ENCODE measurements around the gene PSMC4.
A peak's percentile ranks its signal among the peaks of the same experiment; 100 is the strongest.

PSMC4 gene

DNA sequence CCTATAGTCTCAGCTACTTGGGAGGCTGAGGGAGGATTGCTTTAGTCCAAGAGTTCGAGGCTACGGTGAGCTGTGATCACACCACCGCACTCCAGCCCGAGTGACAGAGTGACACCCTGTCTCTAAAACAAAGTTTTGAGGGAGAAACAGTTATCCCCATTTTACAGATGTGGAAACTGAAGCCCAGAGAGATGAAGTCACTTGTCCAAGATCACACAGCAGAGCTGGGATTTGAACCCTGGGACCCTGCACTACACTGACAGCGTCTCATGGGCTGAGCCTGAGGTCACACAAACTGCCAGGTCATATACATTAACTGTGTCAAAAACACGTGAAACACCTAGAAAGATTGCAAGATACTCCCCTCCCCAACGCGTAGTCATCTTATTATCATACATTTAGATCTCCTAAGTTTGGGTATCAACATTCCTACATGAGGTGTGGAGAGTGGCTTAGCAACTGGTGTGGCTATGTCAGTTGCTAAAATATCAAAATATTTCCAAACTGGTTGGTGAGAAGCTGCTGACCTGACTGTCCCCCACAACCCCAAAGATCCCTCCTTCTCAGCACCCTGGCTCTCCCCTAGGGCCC, 44.7 kb upstream of the PSMC4 start:
- no peaks in the 10 kb centered on the region for H3K4me1 ChIP-seq (ENCODE audit: control insufficient read depth in 1 of 2, insufficient read depth in 2 of 2, low read length in 2 of 2)
- H2AFZ ChIP-seq (ENCODE audit: insufficient read depth, low read length, poor library complexity), result no peak overlapping the region

DNA sequence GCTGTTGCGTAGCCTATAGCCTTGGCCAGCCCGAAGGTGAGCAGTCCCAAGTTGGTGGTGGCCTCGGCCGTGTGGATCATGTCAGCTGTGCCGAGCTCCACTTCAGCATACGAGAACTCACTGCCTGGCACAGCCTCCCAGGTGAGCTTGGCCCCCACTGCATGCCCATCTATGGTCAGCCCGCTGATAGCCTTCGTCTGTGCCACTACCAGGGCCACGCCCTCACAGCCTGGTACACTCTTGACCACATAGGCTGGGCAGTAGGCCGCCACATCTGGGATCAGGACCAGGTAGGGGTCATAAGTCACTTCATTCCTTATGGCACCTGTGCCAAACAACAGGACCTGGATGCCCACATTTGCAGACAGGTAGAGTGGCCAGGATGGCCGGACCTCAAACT, 43.9 kb upstream of the PSMC4 start:
- Histone ChIP-seq H3K27me3 (ENCODE audit: insufficient read depth, low read length) (no peaks in the 10 kb centered on the region), H4K12ac (ENCODE audit: low read depth, low read length) (no peak overlapping the region), H3K4me3 (ENCODE audit: low read depth, low read length) (no peak overlapping the region), H2AK5ac (ENCODE audit: low read length) (no peak overlapping the region), H3K36me3 (ENCODE audit: control insufficient read depth in 1 of 2, insufficient read depth in 2 of 2, low read length in 2 of 2) (no peaks in the 10 kb centered on the region), H2BK12ac (ENCODE audit: low read length) (no peak overlapping the region), H2BK5ac (ENCODE audit: low read depth, low read length, poor library complexity) (no peak overlapping the region), H3K4me1 (ENCODE audit: control insufficient read depth in 1 of 2, insufficient read depth in 2 of 2, low read length in 2 of 2) (no peaks in the 10 kb centered on the region), H3K79me2 (ENCODE audit: control insufficient read depth, insufficient read depth, low read length, poor library complexity) (no peaks in the 10 kb centered on the region), H3K14ac (ENCODE audit: low read length) (no peak overlapping the region), H3K4ac (ENCODE audit: low read depth, low read length) (no peak overlapping the region), H3K27ac (ENCODE audit: low read depth, low read length) (no peak overlapping the region), H3K23ac (ENCODE audit: low read length) (no peak overlapping the region), H4K8ac (ENCODE audit: low read depth, low read length) (no peak overlapping the region), H2AFZ (ENCODE audit: insufficient read depth, low read length, poor library complexity) (no peak overlapping the region), H3K9ac (ENCODE audit: low read length) (no peak overlapping the region), H3K18ac (ENCODE audit: low read length) (no peak overlapping the region), H4K91ac (ENCODE audit: low read depth, low read length) (no peak overlapping the region), H3K4me2 (ENCODE audit: low read length) (no peak overlapping the region), H3K79me1 (ENCODE audit: low read length) (no peaks in the 10 kb centered on the region), H2BK120ac (ENCODE audit: insufficient read depth, low read length, poor library complexity) (no peak overlapping the region), H3K9me3 (ENCODE audit: insufficient read depth, low read depth, low read length) (no peaks in the 10 kb centered on the region)
- DNase-seq, result no peak
- no CpG with 5 or more reads among the region's 11 CpGs for WGBS (ENCODE audit: extremely low coverage, insufficient coverage, insufficient read length)

More for the DNA sequence above, 44.7 kb upstream of the PSMC4 start:
- Histone ChIP-seq H3K4me2 (ENCODE audit: low read length) (no peak overlapping the region), H3K4me3 (ENCODE audit: low read depth, low read length) (no peak overlapping the region), H3K79me1 (ENCODE audit: low read length) (no peaks in the 10 kb centered on the region), H2BK120ac (ENCODE audit: insufficient read depth, low read length, poor library complexity) (no peak overlapping the region), H2AK5ac (ENCODE audit: low read length) (no peak overlapping the region), H3K27me3 (ENCODE audit: insufficient read depth, low read length) (no peaks in the 10 kb centered on the region), H3K27ac (ENCODE audit: low read depth, low read length) (no peak overlapping the region), H3K79me2 (ENCODE audit: control insufficient read depth, insufficient read depth, low read length, poor library complexity) (no peaks in the 10 kb centered on the region), H2BK12ac (ENCODE audit: low read length) (no peak overlapping the region), H3K9me3 (ENCODE audit: insufficient read depth, low read depth, low read length) (no peaks in the 10 kb centered on the region), H3K4ac (ENCODE audit: low read depth, low read length) (no peak overlapping the region), H4K8ac (ENCODE audit: low read depth, low read length) (no peak overlapping the region), H3K36me3 (ENCODE audit: control insufficient read depth in 1 of 2, insufficient read depth in 2 of 2, low read length in 2 of 2) (no peaks in the 10 kb centered on the region), H3K23ac (ENCODE audit: low read length) (no peak overlapping the region), H3K18ac (ENCODE audit: low read length) (no peak overlapping the region), H2BK5ac (ENCODE audit: low read depth, low read length, poor library complexity) (no peak overlapping the region), H4K91ac (ENCODE audit: low read depth, low read length) (no peak overlapping the region), H3K9ac (ENCODE audit: low read length) (no peak overlapping the region), H4K12ac (ENCODE audit: low read depth, low read length) (no peak overlapping the region), H3K14ac (ENCODE audit: low read length) (no peak overlapping the region)
- no CpG with 5 or more reads among the region's 8 CpGs for WGBS (ENCODE audit: extremely low coverage, insufficient coverage, insufficient read length)
- DNase-seq, result peak; percentile 49 to 86

DNA sequence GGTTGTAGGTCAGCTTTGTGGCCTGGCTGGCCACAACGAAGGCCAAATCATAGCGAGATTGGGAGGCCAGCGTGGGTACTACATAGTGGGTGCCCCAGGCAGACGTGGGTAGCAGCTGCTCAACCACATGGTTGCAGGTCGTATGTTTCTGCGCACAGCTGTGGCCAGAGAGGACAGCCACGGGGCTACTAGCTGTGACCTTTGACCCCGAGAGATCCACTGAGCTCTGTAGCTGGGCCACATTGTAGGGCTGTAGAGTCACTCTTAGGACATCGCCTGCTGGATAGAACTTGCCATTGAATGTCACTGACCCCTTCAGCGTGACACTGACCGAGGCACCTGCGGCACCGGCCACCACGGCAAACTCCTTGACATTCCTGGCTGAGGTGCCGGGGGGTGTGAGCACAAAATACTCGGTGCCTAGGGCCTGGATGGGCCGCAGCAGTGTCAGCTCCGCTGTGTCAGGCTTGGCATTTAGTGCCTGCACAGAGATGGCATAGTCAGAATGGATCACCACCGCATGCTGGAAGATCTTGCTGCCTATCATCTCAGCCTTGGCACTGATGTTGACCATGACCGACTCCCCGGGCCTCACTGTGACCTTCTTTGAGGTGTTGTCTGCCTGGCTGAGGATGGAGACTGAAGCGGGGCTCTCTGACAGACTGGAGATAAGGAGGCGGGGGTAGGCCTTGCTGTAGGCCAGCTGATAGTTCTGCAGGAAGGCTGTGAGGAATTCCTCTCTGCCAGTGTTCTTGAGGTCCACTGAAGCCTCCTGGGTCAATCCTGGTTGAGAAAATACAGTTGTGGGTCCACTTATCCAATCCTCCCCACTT, 43.2 kb upstream of the PSMC4 start:
- Histone ChIP-seq H2BK5ac (ENCODE audit: low read depth, low read length, poor library complexity) (no peak overlapping the region), H3K4me1 (ENCODE audit: control insufficient read depth in 1 of 2, insufficient read depth in 2 of 2, low read length in 2 of 2) (no peaks in the 10 kb centered on the region), H2AFZ (ENCODE audit: insufficient read depth, low read length, poor library complexity) (no peak overlapping the region), H3K79me2 (ENCODE audit: control insufficient read depth, insufficient read depth, low read length, poor library complexity) (no peaks in the 10 kb centered on the region), H4K12ac (ENCODE audit: low read depth, low read length) (no peak overlapping the region), H3K4me2 (ENCODE audit: low read length) (no peak overlapping the region), H3K9me3 (ENCODE audit: insufficient read depth, low read depth, low read length) (no peaks in the 10 kb centered on the region), H3K36me3 (ENCODE audit: control insufficient read depth in 1 of 2, insufficient read depth in 2 of 2, low read length in 2 of 2) (no peaks in the 10 kb centered on the region), H3K23ac (ENCODE audit: low read length) (no peak overlapping the region), H4K91ac (ENCODE audit: low read depth, low read length) (no peak overlapping the region), H3K79me1 (ENCODE audit: low read length) (no peaks in the 10 kb centered on the region), H2BK12ac (ENCODE audit: low read length) (no peak overlapping the region), H3K27me3 (ENCODE audit: insufficient read depth, low read length) (no peaks in the 10 kb centered on the region), H2BK120ac (ENCODE audit: insufficient read depth, low read length, poor library complexity) (no peak overlapping the region), H3K14ac (ENCODE audit: low read length) (no peak overlapping the region), H3K4ac (ENCODE audit: low read depth, low read length) (no peak overlapping the region), H3K9ac (ENCODE audit: low read length) (no peak overlapping the region), H4K8ac (ENCODE audit: low read depth, low read length) (no peak overlapping the region), H3K18ac (ENCODE audit: low read length) (no peak overlapping the region), H3K27ac (ENCODE audit: low read depth, low read length) (no peak overlapping the region), H3K4me3 (ENCODE audit: low read depth, low read length) (no peak overlapping the region), H2AK5ac (ENCODE audit: low read length) (no peak overlapping the region)
- no CpG with 5 or more reads among the region's 23 CpGs for WGBS (ENCODE audit: extremely low coverage, insufficient coverage, insufficient read length)
- DNase-seq, result no peak

DNA sequence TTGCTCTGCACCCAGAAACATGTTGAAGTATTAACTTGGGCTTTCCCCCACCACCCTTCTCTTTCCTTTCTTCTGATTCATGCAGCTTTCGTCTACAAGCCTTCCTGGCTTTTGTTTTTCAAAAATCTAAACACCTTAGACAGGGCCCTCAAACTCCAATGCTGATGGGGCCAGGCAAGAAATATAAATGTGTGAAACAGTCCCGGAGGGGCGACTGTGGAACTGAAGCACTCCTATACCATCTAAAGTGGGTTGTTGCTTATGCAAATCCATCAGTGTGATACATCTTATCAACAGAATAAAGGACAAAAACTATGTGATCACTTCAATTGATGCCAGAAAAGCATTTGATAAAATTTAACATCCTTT, 42.6 kb upstream of the PSMC4 start:
- H2BK12ac ChIP-seq (ENCODE audit: low read length), result no peak overlapping the region
- no peaks in the 10 kb centered on the region for H3K9me3 ChIP-seq (ENCODE audit: insufficient read depth, low read depth, low read length)
- no peak for DNase-seq
- no peak overlapping the region for H3K23ac ChIP-seq (ENCODE audit: low read length)
- H3K4ac ChIP-seq (ENCODE audit: low read depth, low read length), result no peak overlapping the region
- H2AFZ ChIP-seq (ENCODE audit: insufficient read depth, low read length, poor library complexity), result no peak overlapping the region
- H3K27me3 ChIP-seq (ENCODE audit: insufficient read depth, low read length), result no peaks in the 10 kb centered on the region
- H2BK5ac ChIP-seq (ENCODE audit: low read depth, low read length, poor library complexity), result no peak overlapping the region
- H3K14ac ChIP-seq (ENCODE audit: low read length), result no peak overlapping the region
- H4K91ac ChIP-seq (ENCODE audit: low read depth, low read length), result no peak overlapping the region
- no peak overlapping the region for H2BK120ac ChIP-seq (ENCODE audit: insufficient read depth, low read length, poor library complexity)
- no peaks in the 10 kb centered on the region for H3K79me2 ChIP-seq (ENCODE audit: control insufficient read depth, insufficient read depth, low read length, poor library complexity)
- no peak overlapping the region for H3K4me3 ChIP-seq (ENCODE audit: low read depth, low read length)
- H3K36me3 ChIP-seq (ENCODE audit: control insufficient read depth in 1 of 2, insufficient read depth in 2 of 2, low read length in 2 of 2), result no peaks in the 10 kb centered on the region
- no peak overlapping the region for H3K27ac ChIP-seq (ENCODE audit: low read depth, low read length)
- H2AK5ac ChIP-seq (ENCODE audit: low read length), result no peak overlapping the region
- no peaks in the 10 kb centered on the region for H3K79me1 ChIP-seq (ENCODE audit: low read length)
- no peaks in the 10 kb centered on the region for H3K4me1 ChIP-seq (ENCODE audit: control insufficient read depth in 1 of 2, insufficient read depth in 2 of 2, low read length in 2 of 2)
- no peak overlapping the region for H4K12ac ChIP-seq (ENCODE audit: low read depth, low read length)
- H3K4me2 ChIP-seq (ENCODE audit: low read length), result no peak overlapping the region
- WGBS (ENCODE audit: extremely low coverage, insufficient coverage, insufficient read length), result no CpG with 5 or more reads among the region's 3 CpGs
- no peak overlapping the region for H4K8ac ChIP-seq (ENCODE audit: low read depth, low read length)
- H3K9ac ChIP-seq (ENCODE audit: low read length), result no peak overlapping the region
- no peak overlapping the region for H3K18ac ChIP-seq (ENCODE audit: low read length)
